Sigmoid colon (tissue), 7 donors: Measurements from ENCODE around the gene UNC13C. TPM values are rescaled to one million over a fixed set of nuclear protein-coding genes. Genes with fewer than 3 reads are reported as not detected.

ENCODE experiments used
- DNase-seq: peaks from one replicate; pipeline ENCODE4 v3.0.0-alpha.2; 2019
- H3K27ac ChIP-seq, 4 donors: fragments of 200-600 bp; sonication (generic); one replicate each; pipeline ENCODE4 v1.5.1; 2016 to 2019; ENCODE audit warnings: mild to moderate bottlenecking in 1 of 4
- H3K27me3 ChIP-seq, 3 donors: fragments of 200-600 bp; sonication (generic); one replicate each; pipeline ENCODE4 v1.5.1; 2019; ENCODE audit warnings: mild to moderate bottlenecking in 1 of 3
- H3K36me3 ChIP-seq, 4 donors: fragments of 200-600 bp; sonication (generic); one replicate each; pipeline ENCODE4 v1.5.1; 2016 to 2019
- H3K4me1 ChIP-seq, 4 donors: fragments of 200-600 bp; sonication (generic); one replicate each; pipeline ENCODE4 v1.5.1; 2017 to 2019
- H3K4me3 ChIP-seq, 4 donors: fragments of 200-600 bp; sonication (generic); one replicate each; pipeline ENCODE4 v1.5.1; 2017 to 2019; ENCODE audit warnings: mild to moderate bottlenecking in 2 of 4, moderate library complexity in 1 of 4
- H3K9me3 ChIP-seq, 4 donors: fragments of 200-600 bp in 3 of 4; sonication (generic) in 3 of 4; one replicate each; pipeline versions ENCODE4 v1.5.1 to v1.6.1; 2013 to 2019
- EP300 ChIP-seq, 4 donors: sonication (generic); formaldehyde crosslinking; IDR thresholded peaks; one replicate each; pipeline ENCODE4 v1.6.1; 2017; ENCODE audit warnings: antibody characterized with exemption in 4 of 4
- POLR2A ChIP-seq, 2 donors: fragments of 450-650 bp; IDR thresholded peaks; one replicate each; pipeline ENCODE4 v1.6.1; 2016; ENCODE audit warnings: antibody characterized with exemption in 2 of 2, mild to moderate bottlenecking in 2 of 2, moderate library complexity in 2 of 2
- POLR2AphosphoS5 ChIP-seq, 4 donors: sonication (generic); formaldehyde crosslinking; IDR thresholded peaks; one replicate each; pipeline ENCODE4 v1.6.1; 2017; ENCODE audit warnings: antibody characterized with exemption in 4 of 4
- WGBS, 2 donors: extraction: QIAGEN DNeasy Blood & Tissue Kit; methylation state at CpG; one replicate each; pipeline ENCODE4 v1.1.7; 2013; 5-methylcytosine and 5-hydroxymethylcytosine counted together
- intact Hi-C: fragments of 100-400 bp; cut with DNase I; formaldehyde crosslinking; loops from one replicate; pipeline ENCODE4 v1.15.1; 2023
- polyA plus RNA-seq, 3 donors: library from polyadenylated mRNA; stranded (reverse); fragments of 200-250 nt; gene quantifications; one replicate each; pipeline ENCODE4 v1.2.3, GENCODE V29; 2013
- total RNA-seq, 4 donors: library from RNA; depleted of rRNA; stranded (reverse); fragments of >200 nt; gene quantifications; one replicate each; pipeline ENCODE4 v1.1.0, GENCODE V29; 2016
- TF ChIP-seq, protein P1 (sequence below), 4 experiments: fragments of 450-650 bp in 3 of 4; fragments of 200-600 bp in 1 of 4; IDR thresholded peaks; one replicate each; pipeline ENCODE4 v1.5.1; 2016 to 2019; ENCODE audit warnings: antibody characterized with exemption in 4 of 4, mild to moderate bottlenecking in 3 of 4, moderate library complexity in 2 of 4
- donor health status: healthy with polysubstance abuse.
- donor health status: Bipolar disorder and iron deficiency.
- donor health status: healthy.

Gene UNC13C
- total and polyA plus RNA-seq, 7 donors = under 0.01 to 1.7 (median 1.3) TPM; not detected in 1

DNA sequence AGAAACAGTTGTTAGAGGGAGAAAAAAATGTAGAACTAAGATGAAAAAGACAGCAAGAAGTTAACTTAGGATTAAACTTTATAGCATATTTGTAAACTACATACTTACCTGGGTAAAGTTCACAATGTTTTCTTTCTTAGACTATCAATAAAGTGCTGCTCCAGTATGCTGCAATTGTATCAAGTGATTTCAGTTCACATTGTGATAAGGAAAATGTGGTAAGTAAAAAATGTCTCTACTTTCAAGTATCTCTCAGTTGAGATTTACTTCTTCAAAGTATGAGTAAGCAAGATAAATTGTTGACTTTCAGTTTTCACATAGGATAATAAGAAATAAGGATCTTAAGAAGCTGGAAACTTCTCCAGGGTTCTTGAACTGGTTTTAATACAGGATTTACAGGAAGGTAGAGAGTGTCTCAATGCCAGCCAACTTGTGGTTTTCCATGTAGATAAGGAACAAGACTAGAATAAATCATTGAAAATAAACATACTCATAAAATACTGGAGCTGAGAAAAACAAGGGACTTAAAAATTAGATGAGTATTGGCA is 528.8 kb downstream of the UNC13C start:
- no peak for TF ChIP-seq POLR2A (IDR thresholded peaks at IDR 0.05)
- no peak for TF ChIP-seq POLR2AphosphoS5 (IDR thresholded peaks at IDR 0.05)
- TF ChIP-seq, protein P1, sequence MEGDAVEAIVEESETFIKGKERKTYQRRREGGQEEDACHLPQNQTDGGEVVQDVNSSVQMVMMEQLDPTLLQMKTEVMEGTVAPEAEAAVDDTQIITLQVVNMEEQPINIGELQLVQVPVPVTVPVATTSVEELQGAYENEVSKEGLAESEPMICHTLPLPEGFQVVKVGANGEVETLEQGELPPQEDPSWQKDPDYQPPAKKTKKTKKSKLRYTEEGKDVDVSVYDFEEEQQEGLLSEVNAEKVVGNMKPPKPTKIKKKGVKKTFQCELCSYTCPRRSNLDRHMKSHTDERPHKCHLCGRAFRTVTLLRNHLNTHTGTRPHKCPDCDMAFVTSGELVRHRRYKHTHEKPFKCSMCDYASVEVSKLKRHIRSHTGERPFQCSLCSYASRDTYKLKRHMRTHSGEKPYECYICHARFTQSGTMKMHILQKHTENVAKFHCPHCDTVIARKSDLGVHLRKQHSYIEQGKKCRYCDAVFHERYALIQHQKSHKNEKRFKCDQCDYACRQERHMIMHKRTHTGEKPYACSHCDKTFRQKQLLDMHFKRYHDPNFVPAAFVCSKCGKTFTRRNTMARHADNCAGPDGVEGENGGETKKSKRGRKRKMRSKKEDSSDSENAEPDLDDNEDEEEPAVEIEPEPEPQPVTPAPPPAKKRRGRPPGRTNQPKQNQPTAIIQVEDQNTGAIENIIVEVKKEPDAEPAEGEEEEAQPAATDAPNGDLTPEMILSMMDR (IDR thresholded peaks at IDR 0.05) = no peak
- TF ChIP-seq EP300 (IDR thresholded peaks at IDR 0.05) = no peak
- no peaks in the 10 kb centered on the region for H3K9me3 ChIP-seq
- no peak overlapping the region for H3K27ac ChIP-seq
- no peak overlapping the region for H3K4me3 ChIP-seq
- H3K36me3 ChIP-seq = no peaks in the 10 kb centered on the region
- no peaks in the 10 kb centered on the region for H3K4me1 ChIP-seq
- no peak for DNase-seq
- no peaks in the 10 kb centered on the region for H3K27me3 ChIP-seq
- intact Hi-C loops = no loop called here

DNA sequence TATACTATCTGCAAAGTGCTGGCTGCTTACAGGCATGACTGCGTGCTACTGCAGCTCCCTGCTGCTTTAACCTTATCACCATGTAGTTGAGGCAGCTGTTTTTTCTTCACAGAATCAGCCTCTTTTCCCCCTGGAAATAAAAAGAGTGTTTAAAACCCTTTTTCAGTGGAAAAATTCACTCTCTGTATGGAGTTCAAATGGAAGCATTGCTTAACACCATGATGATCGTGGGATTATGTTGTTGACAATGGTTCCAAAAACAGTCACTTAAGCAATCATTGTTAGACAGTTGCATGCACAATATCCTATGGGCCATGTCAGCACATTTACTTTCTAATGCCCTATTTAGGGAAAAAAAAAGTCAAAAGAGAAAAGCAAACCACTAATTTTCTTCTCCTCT is 536.4 kb downstream of the UNC13C start:
- H3K27me3 ChIP-seq = no peaks in the 10 kb centered on the region
- H3K4me1 ChIP-seq = peaks cover 0 to 21% (median 6%) of the 10 kb centered on the region in 4 donors
- H3K9me3 ChIP-seq = no peaks in the 10 kb centered on the region
- 79 to 86% methylated on average over 2 of the region's 2 CpGs for WGBS, 2 donors
- intact Hi-C loops = no loop called here
- DNase-seq = no peak
- H3K4me3 ChIP-seq = no peak overlapping the region
- H3K27ac ChIP-seq = no peak overlapping the region
- H3K36me3 ChIP-seq = no peaks in the 10 kb centered on the region
- TF ChIP-seq EP300 (IDR thresholded peaks at IDR 0.05) (no peak), POLR2AphosphoS5 (IDR thresholded peaks at IDR 0.05) (no peak), POLR2A (IDR thresholded peaks at IDR 0.05) (no peak)
- TF ChIP-seq, protein P1 (IDR thresholded peaks at IDR 0.05) = no peak

DNA sequence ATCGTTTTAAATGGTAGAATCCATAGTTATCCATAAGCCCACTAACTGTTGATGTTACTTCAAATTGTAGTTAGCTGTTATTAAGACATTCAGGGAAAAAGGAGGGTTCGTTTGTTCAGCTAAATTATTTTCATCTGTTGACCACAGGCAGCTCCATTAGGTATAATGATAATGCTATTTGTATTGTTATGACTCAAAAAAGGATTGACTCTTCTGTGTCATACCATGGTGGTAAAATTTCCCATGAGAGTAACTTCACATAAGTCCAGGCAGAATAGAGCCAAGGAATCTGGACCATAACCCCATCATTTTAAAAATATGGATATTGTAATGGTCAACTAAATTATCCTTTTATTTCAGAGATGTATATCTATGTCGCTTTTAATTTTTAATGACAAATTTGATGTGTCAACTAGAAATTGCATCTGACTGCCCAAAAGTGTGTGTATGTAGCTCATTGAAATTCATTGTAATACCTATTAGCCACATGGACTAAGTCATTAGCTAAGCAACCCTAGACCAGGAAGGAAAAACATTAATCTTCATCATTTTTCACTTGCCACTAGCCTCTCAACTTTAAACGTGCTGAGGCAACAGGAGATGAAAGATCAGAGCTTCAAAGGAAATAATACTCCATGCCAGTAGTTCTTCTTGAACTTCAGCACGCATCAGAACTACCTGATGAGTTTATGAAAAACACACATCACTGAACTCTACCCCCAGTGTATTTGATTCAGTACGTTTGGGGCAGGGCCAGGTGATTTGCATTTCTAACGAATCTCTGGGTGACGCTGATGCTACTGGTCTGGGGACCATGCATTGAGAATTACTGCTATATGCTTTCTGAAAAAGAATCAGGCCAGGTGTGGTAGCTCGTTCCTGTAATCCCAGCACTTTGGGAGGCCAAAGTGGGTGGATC is 537.7 kb downstream of the UNC13C start:
- H3K36me3 ChIP-seq = no peaks in the 10 kb centered on the region
- H3K27me3 ChIP-seq = no peaks in the 10 kb centered on the region
- H3K27ac ChIP-seq = no peak overlapping the region
- H3K9me3 ChIP-seq = no peaks in the 10 kb centered on the region
- no peak for DNase-seq
- intact Hi-C loops = no loop called here
- no peak overlapping the region for H3K4me3 ChIP-seq
- WGBS, 2 donors = 73 to 79% methylated on average over 9 of the region's 9 CpGs
- TF ChIP-seq, protein P1 (IDR thresholded peaks at IDR 0.05) = no peak
- no peak for TF ChIP-seq POLR2AphosphoS5 (IDR thresholded peaks at IDR 0.05)
- H3K4me1 ChIP-seq = peaks cover 0 to 21% (median 6%) of the 10 kb centered on the region in 4 donors

DNA sequence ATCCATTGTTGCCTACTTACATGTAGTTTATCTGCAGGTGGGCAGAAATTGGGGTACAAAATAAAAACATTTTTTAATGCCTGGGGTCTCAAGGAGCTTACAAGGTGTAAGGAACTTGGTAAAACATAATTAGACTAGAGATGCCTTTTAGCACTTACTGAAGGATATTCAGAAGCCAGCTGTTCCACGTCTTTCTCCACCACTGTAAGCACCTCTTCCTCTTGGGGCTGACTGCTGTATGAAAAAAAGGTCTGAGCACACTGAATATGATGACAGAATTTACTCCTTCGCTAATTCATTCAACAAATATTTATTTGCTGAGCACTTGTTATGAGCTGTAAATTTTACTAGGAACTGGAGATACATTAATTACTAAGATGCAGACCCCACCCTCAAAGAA is 539.1 kb downstream of the UNC13C start:
- intact Hi-C loops = no loop called here
- DNase-seq = no peak
- peaks cover 0 to 21% (median 6%) of the 10 kb centered on the region in 4 donors for H3K4me1 ChIP-seq
- H3K4me3 ChIP-seq = no peak overlapping the region
- H3K27ac ChIP-seq = no peak overlapping the region
- 54 to 57% methylated on average over 2 of the region's 2 CpGs for WGBS, 2 donors
- no peaks in the 10 kb centered on the region for H3K9me3 ChIP-seq
- no peaks in the 10 kb centered on the region for H3K27me3 ChIP-seq
- no peaks in the 10 kb centered on the region for H3K36me3 ChIP-seq
- TF ChIP-seq POLR2A (IDR thresholded peaks at IDR 0.05) (no peak), EP300 (IDR thresholded peaks at IDR 0.05) (no peak), POLR2AphosphoS5 (IDR thresholded peaks at IDR 0.05) (no peak)
- TF ChIP-seq, protein P1 (IDR thresholded peaks at IDR 0.05) = no peak
